GM04504 (cell line): Measurements from ENCODE around the gene SMYD3.

ENCODE experiments used
- DNase-seq: peaks from one replicate; pipeline ENCODE4 v3.0.0-alpha.2; 2012; ENCODE audit warnings: low read depth

Gene SMYD3

GRCh38 chr1:246515390-246516005 is 8.4 kb upstream of the SMYD3 start:
- no peak for DNase-seq

DNA sequence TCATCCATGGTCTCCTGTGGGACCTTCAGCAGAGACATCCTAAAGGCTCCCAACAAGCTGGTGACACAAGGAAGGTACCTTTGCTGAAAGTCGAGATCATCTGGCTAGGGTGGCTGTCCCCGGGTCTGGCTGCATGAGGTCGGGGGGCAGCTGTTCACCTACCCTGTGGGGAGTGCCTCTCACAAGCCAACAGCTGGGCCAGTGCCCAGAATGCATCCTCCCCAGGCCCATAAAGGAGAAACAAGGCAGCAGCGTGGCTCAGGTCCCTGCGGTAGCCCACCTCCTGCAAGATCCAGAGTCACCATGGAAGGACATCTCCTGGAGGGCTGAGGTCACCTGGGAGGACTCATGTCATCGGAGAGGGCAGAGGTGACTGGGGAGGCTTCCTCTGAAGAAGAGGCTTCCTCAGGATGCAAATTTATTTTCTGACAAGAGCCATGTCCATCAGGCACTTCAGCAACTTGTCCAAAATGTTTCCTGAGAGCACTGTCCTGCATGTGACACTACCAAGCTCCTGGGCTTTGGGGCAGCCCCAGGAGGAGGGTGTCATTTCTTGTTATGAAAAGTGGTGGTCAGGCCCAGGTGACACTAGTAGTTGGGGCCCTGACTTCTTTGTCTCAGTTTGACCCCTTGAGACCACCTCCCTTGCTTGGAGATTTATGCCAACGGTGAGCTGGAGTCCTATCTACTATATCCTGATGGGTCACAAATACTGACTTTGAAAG is 6.7 kb upstream of the SMYD3 start:
- DNase-seq: no peak

GRCh38 chr1:246513041-246513440 is 6.0 kb upstream of the SMYD3 start:
- DNase-seq: no peak

DNA sequence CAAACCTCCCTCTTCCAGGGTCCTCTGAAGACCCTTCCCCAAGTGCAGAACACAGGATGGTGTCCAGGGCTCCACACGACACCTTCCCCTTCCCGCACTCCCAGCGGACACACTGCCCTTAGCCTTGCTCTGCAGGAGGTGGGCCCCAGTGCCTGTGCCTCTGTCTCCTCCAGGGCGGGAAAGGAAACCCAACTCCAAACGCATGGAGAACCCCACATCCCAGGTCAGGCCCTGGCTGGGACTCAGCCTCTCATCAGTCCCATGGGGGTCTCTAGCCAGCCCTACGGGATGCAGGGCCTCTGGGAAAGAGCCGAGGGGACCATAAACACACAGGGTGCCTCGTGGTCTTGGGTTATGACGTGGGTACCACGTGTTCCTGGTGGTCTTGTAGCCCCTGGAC is 5.6 kb upstream of the SMYD3 start:
- no peak for DNase-seq

- no peak for DNase-seq
Measured at GRCh38 chr1:246512230-246512629, 5.2 kb upstream of the SMYD3 start.

DNA sequence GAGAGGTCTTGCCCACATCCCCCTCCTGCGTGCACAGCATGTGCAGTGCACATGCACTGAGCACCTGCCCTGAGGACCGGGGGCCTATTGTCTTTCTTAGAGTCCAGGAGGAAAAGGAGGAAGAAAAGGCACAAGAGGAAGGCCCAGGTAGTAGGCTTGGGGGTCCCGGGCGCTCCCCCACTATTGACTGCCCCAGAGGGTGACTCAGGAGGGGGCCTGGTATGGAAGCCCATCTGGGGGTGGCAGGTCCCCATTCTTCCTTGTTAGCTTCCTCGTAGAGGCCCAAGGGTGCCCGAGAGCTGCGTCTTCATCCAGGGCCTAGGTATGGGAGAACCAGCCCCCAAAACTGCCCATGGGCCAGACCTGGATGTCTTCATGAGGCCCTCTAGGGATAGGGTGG is 4.1 kb upstream of the SMYD3 start:
- DNase-seq: no peak

- DNase-seq: no peak
Measured at GRCh38 chr1:246510147-246511030, 3.3 kb upstream of the SMYD3 start.

DNA sequence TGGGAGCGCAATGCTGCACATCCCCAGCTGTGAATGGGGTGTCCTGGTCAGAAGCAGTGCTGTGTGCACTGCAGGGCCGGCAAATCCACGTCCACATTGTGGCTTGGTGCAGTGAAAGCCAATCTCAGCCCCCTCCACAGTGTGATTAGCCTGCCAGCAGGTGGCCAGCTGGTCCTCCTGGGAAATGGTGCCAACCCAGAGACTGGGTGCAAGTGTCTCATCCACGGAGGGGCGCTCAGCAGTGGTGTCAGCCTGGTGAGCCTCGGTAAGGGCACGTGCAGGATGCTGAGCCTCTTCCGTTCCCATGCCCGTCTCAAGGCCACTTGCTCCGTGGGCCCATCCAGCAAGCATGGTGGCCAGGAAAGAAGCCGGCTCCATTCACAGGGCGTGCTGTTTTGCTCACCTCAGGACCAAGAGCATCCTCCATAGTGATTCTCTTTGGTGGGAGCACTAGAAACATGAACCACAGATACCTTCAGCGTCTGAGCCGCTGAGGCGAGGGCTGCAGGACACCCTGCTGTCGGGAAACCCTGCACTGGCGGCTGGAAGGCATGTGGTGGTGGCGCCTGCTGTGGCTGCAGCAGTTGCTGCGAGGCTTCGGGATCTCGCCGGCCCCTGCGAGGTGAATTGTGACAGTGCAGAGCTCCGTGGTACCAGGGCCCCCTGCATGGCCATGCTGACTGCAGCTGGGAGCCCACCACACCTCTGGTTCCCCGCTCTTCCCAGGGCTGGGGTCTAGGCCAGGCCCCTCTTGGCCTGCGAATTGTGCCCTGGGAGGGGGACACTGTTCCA is 2.0 kb upstream of the SMYD3 start:
- no peak for DNase-seq

- DNase-seq: no peak
Measured at GRCh38 chr1:246506367-246506673, 759 bp downstream of the SMYD3 start.

- no peak for DNase-seq
Measured at GRCh38 chr1:246503341-246503740, 3.7 kb downstream of the SMYD3 start.

DNA sequence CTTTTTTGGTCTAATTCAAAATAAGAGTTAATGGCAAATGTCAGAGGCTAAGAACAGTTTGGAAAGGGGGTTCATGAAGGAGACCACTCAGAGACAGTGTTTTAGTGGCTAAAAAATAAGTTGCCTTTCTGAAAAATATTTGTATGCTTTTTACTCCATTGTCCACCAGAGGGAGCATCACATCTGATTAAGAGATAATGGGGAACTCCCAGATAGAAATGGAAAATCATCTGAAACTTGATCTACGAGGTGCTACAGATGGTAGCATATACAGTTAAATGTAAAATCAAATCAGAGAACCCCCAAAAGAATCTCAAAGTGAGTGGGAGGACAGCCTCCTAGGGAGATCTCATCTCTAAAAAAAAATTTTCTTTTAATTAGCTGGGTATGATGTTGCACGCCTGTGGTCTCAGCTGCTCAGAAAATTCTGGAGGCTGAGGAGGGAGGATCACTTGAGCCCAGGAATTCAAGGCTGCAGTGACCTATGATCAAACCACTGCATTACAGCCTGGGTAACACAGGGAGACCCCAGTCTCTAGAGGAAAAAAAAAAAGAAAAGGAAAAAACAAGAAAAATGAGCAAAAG is 9.7 kb downstream of the SMYD3 start:
- peak; percentile 32 for DNase-seq

DNA sequence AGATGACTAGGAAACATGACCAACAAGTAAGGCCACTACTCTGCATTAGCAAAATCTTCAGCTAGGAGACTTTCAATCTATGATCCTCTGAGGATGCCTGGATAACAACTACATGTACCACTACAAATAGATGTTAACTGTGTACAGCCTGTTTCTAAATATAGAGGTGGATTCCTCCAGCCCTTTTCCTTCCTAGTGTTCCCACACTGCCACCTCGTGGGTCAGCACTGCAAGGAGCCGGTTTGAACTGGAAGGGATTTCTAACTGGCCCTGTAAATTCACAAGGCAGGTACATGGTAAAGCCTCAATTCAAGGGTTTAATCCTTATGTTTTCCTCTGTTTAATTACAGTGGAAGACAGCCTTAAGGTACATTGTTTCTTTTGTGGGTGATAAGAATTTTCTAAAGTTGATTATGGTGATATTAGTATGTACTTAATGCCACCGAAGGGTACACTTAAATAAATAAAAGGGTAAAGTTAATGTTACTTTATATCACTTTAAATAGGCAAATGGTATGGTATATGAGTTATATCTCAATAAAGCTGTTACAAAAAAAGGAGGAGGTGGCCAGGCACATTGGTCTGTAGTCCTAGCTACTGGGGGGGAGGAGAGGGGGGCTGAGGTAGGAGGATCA is 14.4 kb downstream of the SMYD3 start:
- peak; percentile 47 for DNase-seq

- DNase-seq: no peak
Measured at GRCh38 chr1:246491551-246492053, 15.5 kb downstream of the SMYD3 start.

DNA sequence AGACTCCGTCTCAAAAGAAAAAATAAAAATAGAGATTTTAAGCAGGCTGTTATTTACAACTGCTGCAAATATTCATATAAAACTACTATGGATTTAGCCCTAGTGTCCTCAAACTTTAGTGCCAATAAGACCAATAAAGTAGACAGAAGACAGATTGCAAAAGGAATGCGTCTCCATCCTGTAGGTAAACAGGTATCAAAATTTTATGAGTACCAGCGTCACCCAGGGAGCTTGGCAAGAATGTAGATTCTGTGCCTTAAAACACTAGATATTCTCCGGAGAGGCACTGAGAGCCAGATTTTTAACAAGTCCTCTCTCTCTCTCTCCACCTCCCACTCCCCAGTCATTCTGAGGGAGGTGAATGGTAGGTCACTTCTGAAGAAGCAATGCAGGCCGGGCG is 18.4 kb downstream of the SMYD3 start:
- no peak for DNase-seq

- DNase-seq: no peak
Measured at GRCh38 chr1:246483569-246483933, 23.5 kb downstream of the SMYD3 start.

GRCh38 chr1:246482805-246483568 is 24.1 kb downstream of the SMYD3 start:
- no peak for DNase-seq

- DNase-seq: no peak
Measured at GRCh38 chr1:246479061-246479460, 28.0 kb downstream of the SMYD3 start.

DNA sequence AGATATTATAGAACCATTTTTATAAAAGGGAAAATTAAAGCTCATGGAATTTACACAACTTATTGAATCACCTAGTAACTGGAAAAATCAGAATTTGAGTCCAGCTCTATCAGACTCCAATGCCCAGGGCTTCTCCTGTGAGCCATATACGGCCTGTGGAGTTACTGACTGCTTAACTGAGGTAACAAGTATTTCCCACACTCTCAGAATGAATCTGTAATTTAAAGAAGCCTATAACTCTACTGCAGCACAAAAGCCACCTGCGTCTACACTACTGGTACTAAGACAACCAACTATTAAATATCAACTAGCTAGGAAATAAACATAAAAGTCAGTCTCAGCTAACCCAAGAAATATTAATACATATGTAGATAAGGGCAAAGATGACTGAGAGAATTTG is 29.4 kb downstream of the SMYD3 start:
- no peak for DNase-seq

- DNase-seq: no peak
Measured at GRCh38 chr1:246476771-246477170, 30.3 kb downstream of the SMYD3 start.

GRCh38 chr1:246471688-246472087 is 35.4 kb downstream of the SMYD3 start:
- DNase-seq: no peak

DNA sequence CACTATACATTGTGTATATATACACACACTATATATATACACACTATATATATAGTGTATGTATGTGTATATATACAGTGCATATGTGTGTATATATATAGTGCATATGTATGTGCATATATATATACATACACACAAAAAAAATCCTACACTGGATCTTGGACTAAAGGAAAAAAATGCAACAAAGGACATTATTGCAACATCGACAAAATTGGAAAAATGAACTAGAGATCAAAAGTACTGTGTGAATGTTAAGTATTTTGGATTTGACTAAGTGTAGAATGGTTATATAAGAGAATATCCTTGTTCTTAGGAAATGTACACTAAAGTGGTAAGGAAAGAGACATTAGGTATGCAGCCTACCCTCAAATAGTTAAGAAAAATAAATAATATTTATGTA is 36.5 kb downstream of the SMYD3 start:
- no peak for DNase-seq
